A549 treated with AZD9567 at 1 μM for 4 hours (cell line): ENCODE data around the gene SFRP5. TPM values are rescaled to one million over a fixed set of nuclear protein-coding genes. Genes with fewer than 3 reads are reported as not detected.

ENCODE experiments used
- total RNA-seq: library from RNA; stranded (reverse); fragments of 200-300 nt; extraction: Qiagen RNA extraction; gene quantifications from 5 replicates; pipeline ENCODE4 v1.2.3, GENCODE V29; 2022; ENCODE audit not compliant: insufficient read depth

Gene SFRP5, protein sequence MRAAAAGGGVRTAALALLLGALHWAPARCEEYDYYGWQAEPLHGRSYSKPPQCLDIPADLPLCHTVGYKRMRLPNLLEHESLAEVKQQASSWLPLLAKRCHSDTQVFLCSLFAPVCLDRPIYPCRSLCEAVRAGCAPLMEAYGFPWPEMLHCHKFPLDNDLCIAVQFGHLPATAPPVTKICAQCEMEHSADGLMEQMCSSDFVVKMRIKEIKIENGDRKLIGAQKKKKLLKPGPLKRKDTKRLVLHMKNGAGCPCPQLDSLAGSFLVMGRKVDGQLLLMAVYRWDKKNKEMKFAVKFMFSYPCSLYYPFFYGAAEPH
- 1.8 to 2.4 TPM (median 2.1 TPM) in 5 replicates for total RNA-seq

DNA sequence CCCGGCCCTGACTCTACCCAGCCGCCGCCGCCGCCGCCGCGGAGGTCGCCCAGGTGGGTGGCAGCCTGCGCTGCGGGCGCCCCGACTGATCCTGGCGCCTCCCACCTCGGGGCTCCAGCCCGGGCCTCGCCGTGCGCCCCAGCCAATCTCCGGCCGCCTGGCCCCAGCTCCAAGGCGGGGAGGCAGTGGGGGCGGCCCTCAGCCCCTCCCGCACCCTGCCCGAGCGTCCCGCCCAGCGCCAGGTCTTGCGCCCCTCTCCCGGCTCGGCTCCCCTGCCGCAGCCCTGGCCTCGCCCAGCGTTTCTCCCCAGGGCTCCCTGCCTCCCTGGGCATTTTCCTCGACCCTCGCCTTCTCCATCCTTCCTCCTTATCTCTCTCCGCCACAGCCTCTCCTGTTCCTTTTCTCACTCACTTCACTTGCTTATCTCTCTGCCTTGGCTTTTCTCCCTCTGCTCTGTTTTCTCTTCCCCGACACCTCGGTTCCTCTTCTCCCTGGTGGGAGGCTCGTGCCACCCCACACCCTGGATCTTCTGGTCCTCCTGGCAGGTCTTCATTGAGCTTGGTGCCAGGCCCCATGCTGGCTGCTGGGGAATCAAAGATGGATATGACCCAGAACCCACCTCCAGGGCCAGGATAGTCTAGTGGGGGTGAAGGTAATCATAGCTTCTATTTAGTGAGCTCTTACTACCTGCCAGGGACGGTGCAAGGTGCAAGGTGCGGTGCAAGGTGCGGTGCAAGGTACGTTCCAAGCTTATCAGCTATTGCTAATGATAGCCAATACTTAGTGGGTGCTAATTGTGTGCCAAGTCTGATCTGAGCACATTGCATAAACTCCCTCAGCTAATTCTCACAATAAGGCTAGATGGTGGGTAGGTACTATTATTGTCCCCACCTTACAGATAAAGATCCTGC, at the start of gene SFRP5:
TSS of gene SFRP5 (minus strand) at position 87 of the 911 bp plus-strand sequence. CDS start 166 bp downstream, outside the sequence.

DNA sequence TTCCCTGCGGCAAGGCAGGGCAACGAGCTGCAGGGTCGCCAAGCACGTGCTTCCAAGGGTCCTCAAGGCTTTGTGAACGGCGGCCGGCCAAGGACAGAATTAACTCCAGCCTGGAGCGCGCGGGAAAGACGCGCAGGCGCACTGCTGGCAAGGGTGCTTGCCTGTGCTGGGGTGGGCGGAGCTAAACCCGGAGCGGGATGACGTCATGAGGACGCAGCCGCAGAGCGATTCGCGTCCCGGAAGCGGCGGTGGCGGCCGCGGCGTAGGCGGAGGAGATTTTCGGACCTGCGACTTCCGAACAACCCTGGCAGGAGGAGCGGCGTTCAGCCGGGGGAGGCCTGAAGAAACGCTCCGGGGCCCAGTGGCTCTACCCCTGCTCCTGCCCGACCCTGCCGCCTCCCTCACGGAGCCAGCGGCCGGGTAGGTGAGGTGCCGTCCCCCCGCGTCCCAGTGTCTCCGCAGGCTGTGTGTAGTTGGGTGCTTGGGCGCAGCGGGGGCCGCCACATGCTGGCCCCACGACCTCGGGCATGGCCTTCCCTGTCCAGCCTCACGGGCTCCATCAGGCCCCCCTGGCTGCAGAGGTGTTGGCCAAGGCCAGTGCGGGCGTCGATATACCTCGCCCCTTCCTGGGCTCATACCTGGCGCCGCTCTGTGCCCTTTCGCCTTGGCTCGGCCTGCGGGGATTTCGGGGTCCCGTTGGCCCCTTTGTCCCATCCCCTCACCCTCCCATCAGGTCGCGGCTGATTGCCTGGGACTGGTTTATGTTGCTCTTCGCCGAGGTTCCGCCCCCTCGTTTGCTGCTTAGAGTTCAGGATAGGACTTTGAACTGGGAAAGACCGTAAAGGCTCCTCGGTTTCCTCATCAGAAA, 34.7 kb downstream of the SFRP5 start, which contains the start of gene ZFYVE27:
TSS of gene ZFYVE27 (plus strand) at position 227 of the 868 bp plus-strand sequence. CDS start 1,350 bp downstream, outside the sequence.

Other genes starting within 250 kb of the SFRP5 start
- 4.4 to 6.8 TPM (median 5.9 TPM) in 4 of 5 replicates, not detected in the other for gene ANKRD2, start 199.2 kb downstream of the SFRP5 start, total RNA-seq
- gene HOGA1, start 187.6 kb downstream of the SFRP5 start, total RNA-seq, result 1.6 to 2.2 TPM (median 1.9 TPM) in 5 replicates
- not detected in 5 replicates for gene C10orf62, start 182.3 kb downstream of the SFRP5 start, total RNA-seq
- 3.3 to 7.4 TPM (median 6.7 TPM) in 5 replicates for gene MORN4, start 138.5 kb downstream of the SFRP5 start, total RNA-seq
- 21.4 to 26.1 TPM (median 24.3 TPM) in 5 replicates for gene PI4K2A, start 131.3 kb downstream of the SFRP5 start, total RNA-seq
- 92.2 to 115 TPM (median 98.3 TPM) in 5 replicates for gene AVPI1, start 84.8 kb downstream of the SFRP5 start, total RNA-seq
- 40.2 to 50.8 TPM (median 46.9 TPM) in 5 replicates for gene MARVELD1, start 58.3 kb downstream of the SFRP5 start, total RNA-seq
- 14.1 to 27.4 TPM (median 24.7 TPM) in 5 replicates for gene ZFYVE27, start 34.9 kb downstream of the SFRP5 start, total RNA-seq
- 2.7 to 3.2 TPM (median 3.0 TPM) in 5 replicates for gene GOLGA7B, start 77.8 kb upstream of the SFRP5 start, total RNA-seq